NCI-H460 (cell line): Measurements from ENCODE around the gene TMCO4. TPM values are rescaled to one million over a fixed set of nuclear protein-coding genes. Genes with fewer than 3 reads are reported as not detected.

ENCODE experiments used
- DNase-seq: peaks from one replicate; pipeline ENCODE4 v3.0.0-alpha.2; 2016; ENCODE audit warnings: low read depth; ENCODE audit errors: extremely low read depth
- total RNA-seq: library from RNA; depleted of rRNA; stranded (reverse); fragments of >200 nt; shearing (Covaris generic); gene quantifications from 2 replicates; pipeline ENCODE4 v1.2.3, GENCODE V29; 2014

The TMCO4 gene
- total RNA-seq, 1 experiment from 2014 or later, result 4.7 TPM

GRCh38 chr1:19723874-19724273, 75.8 kb downstream of the TMCO4 start:
- DNase-seq, result no peak

DNA sequence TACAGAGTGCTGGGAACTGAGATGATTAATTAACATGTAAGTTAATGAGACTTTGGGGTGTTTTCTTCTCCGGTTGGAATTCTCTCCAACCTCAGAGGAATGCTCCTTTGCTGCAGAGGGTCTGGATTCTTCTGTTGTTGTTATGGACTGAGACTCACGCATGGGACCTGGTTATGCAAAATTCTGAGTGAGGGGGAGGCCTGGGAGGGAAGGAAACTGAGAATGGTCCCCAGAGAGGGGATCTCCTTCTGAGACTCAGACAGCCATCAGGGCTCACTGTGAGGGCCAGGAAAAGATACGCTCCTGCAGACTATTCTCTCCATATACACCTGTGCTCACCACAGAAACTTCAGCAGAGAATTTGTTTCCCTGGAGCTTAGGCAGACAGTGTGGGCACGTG, 78.7 kb downstream of the TMCO4 start:
- DNase-seq, result no peak

- DNase-seq, result no peak
Observed at GRCh38 chr1:19720174-19720573, 79.5 kb downstream of the TMCO4 start.

GRCh38 chr1:19717467-19717866, 82.2 kb downstream of the TMCO4 start:
- DNase-seq, result no peak

DNA sequence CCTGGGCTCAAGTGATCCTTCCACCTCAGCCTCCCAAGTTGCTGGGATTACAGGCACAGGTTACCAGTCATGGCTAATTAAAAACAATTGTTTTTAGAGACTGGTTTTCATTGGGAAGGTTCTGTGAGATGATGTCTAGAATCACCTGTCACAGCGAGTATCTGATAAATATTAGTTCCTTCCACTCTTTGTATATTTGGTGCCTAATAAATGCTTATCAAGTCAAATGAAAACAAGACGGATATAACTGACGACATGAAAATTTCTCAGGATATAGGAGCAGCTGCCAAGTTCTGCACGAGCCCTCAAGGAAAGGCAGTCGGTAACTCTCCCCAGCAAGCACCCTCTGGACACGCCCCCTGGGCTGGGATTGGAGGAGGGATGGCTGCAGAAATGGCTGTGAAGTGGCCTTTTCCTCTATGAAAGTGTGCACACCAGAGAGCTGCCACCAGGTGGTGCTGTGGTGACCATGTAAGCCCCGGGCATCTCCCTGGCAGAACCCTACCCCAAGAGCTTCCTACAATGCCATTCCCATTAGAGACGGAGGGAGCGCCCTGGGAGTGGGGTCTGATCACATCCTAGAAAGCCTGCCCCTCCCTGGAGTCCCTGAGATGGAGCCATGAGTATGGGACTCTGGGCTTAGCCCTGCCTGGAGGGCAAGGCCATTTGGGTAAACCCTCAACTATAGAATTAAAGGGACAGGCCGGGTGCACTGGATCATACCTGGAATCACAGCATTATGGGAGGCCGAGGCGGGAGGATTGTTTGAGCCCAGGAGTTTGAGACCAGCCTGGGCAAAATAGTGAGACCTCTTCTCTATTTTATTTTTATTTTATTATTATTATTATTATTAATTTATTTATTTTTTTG, 84.1 kb downstream of the TMCO4 start:
- peak; percentile 87 for DNase-seq

DNA sequence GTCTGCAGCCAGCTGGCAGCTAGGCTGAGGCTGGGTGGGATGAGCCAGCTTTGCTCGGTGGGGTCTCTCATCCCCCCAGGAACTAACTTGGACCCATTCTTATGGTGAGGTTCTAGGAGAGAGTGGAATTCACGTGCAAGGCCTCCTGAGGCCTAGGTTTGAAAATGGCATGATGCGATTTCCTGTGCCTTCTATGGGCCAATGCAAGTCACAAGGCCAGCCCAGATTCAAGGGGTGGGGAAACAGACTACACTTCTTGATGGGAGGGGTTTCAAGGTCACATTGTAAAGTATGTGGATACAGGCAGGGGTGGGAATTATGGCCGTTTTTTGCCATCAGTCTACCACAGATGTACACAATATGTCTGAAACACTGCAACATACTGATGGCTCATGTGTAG, 86.8 kb downstream of the TMCO4 start:
- no peak for DNase-seq

DNA sequence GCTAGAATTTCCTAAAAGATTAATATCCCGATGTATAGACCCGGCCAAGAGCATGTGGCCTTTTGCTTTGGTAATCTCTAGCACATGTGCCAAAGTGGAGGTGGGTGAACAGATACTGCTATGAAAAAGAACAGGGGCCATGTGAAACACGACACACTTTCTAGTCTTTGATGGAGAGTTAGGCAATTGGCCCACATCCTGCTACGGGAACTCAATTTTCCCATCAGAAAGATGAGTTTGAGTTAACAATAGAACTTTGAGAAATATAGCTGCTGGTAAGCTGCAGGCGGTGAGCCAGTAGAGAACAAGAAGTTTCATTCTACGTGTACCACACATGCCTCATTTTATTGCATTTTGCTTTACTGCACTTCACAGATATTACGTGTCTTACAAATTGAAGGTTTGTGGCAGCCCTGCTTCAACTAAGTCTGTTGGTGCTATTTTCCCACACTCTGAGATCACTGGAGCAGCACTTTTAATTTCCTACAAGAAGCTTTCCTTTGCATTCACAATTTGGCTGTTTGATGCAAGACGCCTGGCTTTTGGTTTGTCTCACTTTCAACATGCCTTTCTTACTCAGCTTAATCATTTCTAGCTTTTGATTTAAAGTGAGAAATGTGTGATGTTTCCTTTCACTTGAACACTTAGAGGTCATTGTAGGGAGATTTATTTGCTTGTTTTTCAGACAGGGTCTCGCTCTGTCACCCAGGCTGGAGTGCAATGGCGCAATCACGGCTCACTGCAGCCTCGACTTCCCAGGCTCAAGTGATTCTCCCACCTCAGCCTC, 88.7 kb downstream of the TMCO4 start:
- no peak for DNase-seq

- DNase-seq, result no peak
Observed at GRCh38 chr1:19709260-19709793, 90.4 kb downstream of the TMCO4 start.

GRCh38 chr1:19708567-19709110, 91.1 kb downstream of the TMCO4 start:
- no peak for DNase-seq

- DNase-seq, result no peak
Observed at GRCh38 chr1:19706136-19706535, 93.6 kb downstream of the TMCO4 start.

- no peak for DNase-seq
Observed at GRCh38 chr1:19705464-19705863, 94.3 kb downstream of the TMCO4 start.

GRCh38 chr1:19704247-19705113, 95.2 kb downstream of the TMCO4 start:
- DNase-seq, result peak; percentile 33

- DNase-seq, result no peak
Observed at GRCh38 chr1:19703280-19703679, 96.4 kb downstream of the TMCO4 start.

- DNase-seq, result no peak
Observed at GRCh38 chr1:19700079-19700777, 99.5 kb downstream of the TMCO4 start.

GRCh38 chr1:19698181-19698580, 101.5 kb downstream of the TMCO4 start:
- no peak for DNase-seq

- no peak for DNase-seq
Observed at GRCh38 chr1:19696820-19697219, 102.9 kb downstream of the TMCO4 start.

DNA sequence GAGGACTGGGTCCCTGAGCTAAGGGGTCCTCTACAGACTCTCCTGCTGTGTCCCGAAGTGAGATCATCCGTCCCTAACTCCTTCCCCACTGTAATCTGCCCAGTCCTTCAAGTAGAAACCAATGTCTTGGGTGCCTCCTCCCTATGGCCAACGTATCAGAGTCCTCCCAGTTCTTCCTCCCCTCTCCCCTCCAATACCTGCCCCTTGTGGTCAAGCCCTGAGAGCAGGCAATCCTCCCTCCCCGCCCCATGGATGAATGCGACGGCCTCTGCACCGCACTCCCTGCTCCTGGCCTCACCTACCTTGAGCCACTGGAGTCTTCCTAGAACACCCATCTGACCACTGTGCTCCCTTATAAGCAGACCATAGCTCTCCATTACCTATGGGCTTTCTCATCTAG, 103.9 kb downstream of the TMCO4 start:
- no peak for DNase-seq

DNA sequence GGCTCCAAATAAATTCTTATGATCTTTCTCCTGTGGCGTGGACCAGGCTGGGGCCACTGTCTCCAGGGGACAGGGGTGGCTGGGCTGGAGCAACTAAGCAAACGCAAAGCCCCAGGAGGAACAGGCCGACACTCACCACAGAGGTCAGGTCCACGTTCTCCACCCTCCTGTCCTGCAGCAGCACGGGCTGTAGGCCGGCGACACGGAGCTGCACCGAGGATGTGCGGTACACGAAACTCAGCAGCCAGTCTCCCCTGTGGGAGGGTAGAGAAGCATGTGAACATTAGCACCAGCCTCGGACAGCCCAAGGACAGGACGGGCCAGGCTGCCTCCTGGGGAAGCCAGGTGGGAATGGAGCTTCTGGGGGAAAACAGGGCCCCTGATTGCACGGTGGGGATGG, 105.4 kb downstream of the TMCO4 start:
- no peak for DNase-seq

DNA sequence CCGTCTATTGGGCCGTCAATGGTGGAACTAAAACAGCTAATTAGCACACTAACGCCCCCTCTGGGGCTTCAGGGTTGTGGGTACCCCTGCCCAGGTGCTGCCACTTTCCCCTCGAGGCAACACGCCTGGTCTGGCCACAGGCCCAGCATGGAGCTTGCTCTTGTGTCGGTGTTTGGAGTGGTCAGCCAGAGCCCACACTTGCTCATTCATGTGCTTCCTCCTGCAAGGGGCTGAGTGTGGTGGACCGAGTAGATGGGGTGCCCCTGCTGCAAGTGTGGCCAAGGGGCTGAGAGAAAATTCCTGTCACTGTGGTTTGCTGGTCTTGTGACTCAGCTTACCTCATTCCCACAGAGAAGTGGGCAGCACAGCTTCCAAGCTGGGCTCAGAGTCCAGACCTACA, 109.4 kb downstream of the TMCO4 start:
- no peak for DNase-seq

DNA sequence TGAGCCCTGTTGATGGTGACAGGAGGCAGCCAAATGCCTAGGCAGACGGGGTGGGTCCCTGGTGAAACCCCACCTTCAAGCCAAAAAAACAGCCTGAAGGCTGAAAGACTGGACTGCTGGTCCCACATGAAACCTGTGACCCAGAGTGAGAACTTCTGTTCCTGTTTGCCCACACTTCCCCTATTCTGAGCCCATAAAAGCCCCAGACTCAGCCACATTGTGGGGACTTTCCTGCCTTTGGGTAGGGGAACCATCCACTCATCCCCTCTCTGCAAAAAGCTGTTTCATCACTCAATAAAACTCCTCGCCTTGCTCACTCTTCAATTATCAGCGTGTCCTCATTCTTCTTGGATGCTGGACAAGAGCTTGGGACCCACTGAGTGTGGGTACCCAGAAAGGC, 109.9 kb downstream of the TMCO4 start:
- no peak for DNase-seq
